ENCODE data around the gene NUCB2. TPM values are rescaled to one million over a fixed set of nuclear protein-coding genes. Genes with fewer than 3 reads are reported as not detected.
A peak's percentile ranks its signal among the peaks of the same experiment; 100 is the strongest.

The NUCB2 gene
- total and polyA plus RNA-seq, 2 of the 8 experiments (the other 6 are each of a cell fraction or from before 2014, with no cell fraction given), result 9.0 to 34.2 TPM

- Histone ChIP-seq H2BK5ac (ENCODE audit: low read depth, low read length) (no peak overlapping the region), H3K23me2 (ENCODE audit: low read depth, low read length) (no peaks in the 10 kb centered on the region), H2BK12ac (ENCODE audit: low read depth, low read length) (no peak overlapping the region), H3K56ac (replicated peaks; ENCODE audit: insufficient read length, low read depth, low read length) (no peak overlapping the region), H3K27me3 (replicated peaks in 1 of 4; ENCODE audit: control insufficient read depth in 3 of 4, extremely low read depth in 1 of 4, insufficient read depth in 3 of 4, low read length in 3 of 4) (no peaks in the 10 kb centered on the region), H4K91ac (replicated peaks; ENCODE audit: insufficient read length, low read length) (no peak overlapping the region), H3K27ac (ENCODE audit: low read depth, low read length) (no peak overlapping the region), H3K4me1 (replicated peaks in 1 of 4; ENCODE audit: control insufficient read depth in 3 of 4, insufficient read depth in 4 of 4, low read length in 3 of 4) (no peaks in the 10 kb centered on the region), H2BK20ac (ENCODE audit: low read length) (no peak overlapping the region), H3K4me2 (ENCODE audit: insufficient read depth in 1 of 2, low read depth in 2 of 2, low read length in 2 of 2) (no peak overlapping the region), H2BK15ac (ENCODE audit: low read length) (no peak overlapping the region), H2AFZ (ENCODE audit: low read length) (no peak overlapping the region), H3K36me3 (ENCODE audit: control insufficient read depth in 2 of 4, insufficient read depth in 4 of 4, low read length in 3 of 4) (no peaks in the 10 kb centered on the region; a peak in 2 of 8 replicates), H3K9ac (replicated peaks in 1 of 4; ENCODE audit: extremely low read depth in 1 of 4, low read depth in 3 of 4, low read length in 3 of 4) (peak overlapping the region in 1 of 4 experiments; percentile 34; a peak in 1 of 7 replicates), H2AK5ac (ENCODE audit: low read depth, low read length) (no peak overlapping the region), H3K4ac (replicated peaks; ENCODE audit: insufficient read length, low read depth, low read length) (no peak overlapping the region), H3K79me1 (ENCODE audit: low read depth, low read length) (no peaks in the 10 kb centered on the region), H4K20me1 (replicated peaks in 1 of 2; ENCODE audit: control insufficient read depth in 1 of 2, insufficient read depth in 2 of 2, low read length in 2 of 2) (no peaks in the 10 kb centered on the region), H3K18ac (ENCODE audit: extremely low read depth, low read length) (no peak overlapping the region), H4K5ac (ENCODE audit: insufficient read length, low read depth, low read length) (no peak overlapping the region), H3K9me3 (ENCODE audit: insufficient read depth in 2 of 2, low read depth in 1 of 2, low read length in 1 of 2) (no peaks in the 10 kb centered on the region), H3K14ac (ENCODE audit: insufficient read length) (no peak overlapping the region), H3K23ac (ENCODE audit: insufficient read length) (no peak overlapping the region), H4K8ac (ENCODE audit: extremely low read depth, insufficient read depth, low read length) (no peak overlapping the region), H2BK120ac (replicated peaks; ENCODE audit: low read depth, low read length) (no peak overlapping the region), H3K4me3 (ENCODE audit: extremely low read depth in 1 of 4, insufficient read depth in 2 of 4, low read depth in 3 of 4, low read length in 4 of 4) (no peak overlapping the region), H3K79me2 (ENCODE audit: control insufficient read depth in 1 of 2, insufficient read depth in 2 of 2, low read length in 2 of 2) (no peaks in the 10 kb centered on the region)
- WGBS, 2 experiments (ENCODE audit: extremely low coverage in 1 of 2, insufficient coverage in 1 of 2, insufficient read length in 1 of 2, insufficient replicate concordance in 2 of 2, low coverage in 1 of 2, low lambda C conversion rate in 2 of 2, missing lambda C conversion rate in 1 of 2), result 67% methylated on average over 1 of the region's 1 CpG; no CpG with 5 or more reads in 1 of the 2 experiments
- ChIA-PET CTCF (ENCODE audit: partially characterized antibody) (interaction anchor here (1.7 kb wide), 1 partner anchor 16 kb away, joined by 4 read pairs; no protein-coding TSS in a partner anchor), POLR2A (ENCODE audit: partially characterized antibody) (no interaction called here)
- DNase-seq (ENCODE audit: low read depth in 1 of 2, low spot score in 2 of 2) (no peak), FAIRE-seq (no peak)
- TF ChIP-seq USF2 (IDR thresholded peaks at IDR 0.05; ENCODE audit: low read length) (no peak), EP300 (IDR thresholded peaks at IDR 0.05; ENCODE audit: borderline replicate concordance in 1 of 2, low read depth in 2 of 2, low read length in 2 of 2) (no peak), E2F6 (IDR thresholded peaks at IDR 0.05) (no peak), ATF2 (IDR thresholded peaks at IDR 0.05; ENCODE audit: low read length) (no peak), SIX5 (IDR thresholded peaks at IDR 0.05; ENCODE audit: low read depth, low read length) (no peak), TEAD4 (IDR thresholded peaks at IDR 0.05; ENCODE audit: low read depth, low read length) (no peak), HDAC6 (IDR thresholded peaks at IDR 0.05; ENCODE audit: low read depth, low read length) (no peak), PHF8 (conservative IDR thresholded peaks at IDR 0.05; ENCODE audit: low read depth, low read length) (no peak), EGR1 (IDR thresholded peaks at IDR 0.05; ENCODE audit: borderline replicate concordance, low read depth, low read length) (no peak), EZH2 (IDR thresholded peaks at IDR 0.05; ENCODE audit: low read depth, low read length, severe bottlenecking) (no peak), POU5F1 (IDR thresholded peaks at IDR 0.05; ENCODE audit: low read depth, low read length) (no peak)
Measured at GRCh38 chr11:17314232-17314547, 37.7 kb downstream of the NUCB2 start.

Data from H1 (cell line).